GM18870 (cell line): ENCODE data around the gene LTBP3.
"Not testable (repeated sequence)": the region's sequence is repeated elsewhere in the genome, so short reads cannot be mapped to it uniquely, and the experiment has no call there.

Experiments
- ATAC-seq: cut with Tn5 transposase; IDR thresholded peaks from one replicate; pipeline ENCODE4 v1.9.1; 2021; ENCODE audit warnings: moderate library complexity; ENCODE audit not compliant: unreplicated experiment

LTBP3 gene

GRCh38 chr11:65538232-65538914 lies 19.8 kb downstream of the LTBP3 start:
- no peak for ATAC-seq

GRCh38 chr11:65537620-65538231 lies 20.4 kb downstream of the LTBP3 start:
- ATAC-seq, result no peak

- no peak for ATAC-seq
These were observed 20.9 kb downstream of the LTBP3 start for GRCh38 chr11:65537296-65537597.

GRCh38 chr11:65536412-65537295 lies 21.5 kb downstream of the LTBP3 start:
- no peak for ATAC-seq

- ATAC-seq, result no peak
These were observed 23.1 kb downstream of the LTBP3 start for GRCh38 chr11:65535102-65535501.

GRCh38 chr11:65532388-65533064 lies 25.6 kb downstream of the LTBP3 start:
- ATAC-seq, result no peak

GRCh38 chr11:65530157-65530496 lies 28.0 kb downstream of the LTBP3 start:
- no peak for ATAC-seq

- ATAC-seq, result no peak
These were observed 28.5 kb downstream of the LTBP3 start for GRCh38 chr11:65529475-65530156.

- no peak for ATAC-seq
These were observed 29.3 kb downstream of the LTBP3 start for GRCh38 chr11:65528819-65529350.

GRCh38 chr11:65526744-65527143 lies 31.4 kb downstream of the LTBP3 start:
- no peak for ATAC-seq

GRCh38 chr11:65525546-65526480 lies 32.3 kb downstream of the LTBP3 start:
- no peak for ATAC-seq

- ATAC-seq, result no peak
These were observed 33.2 kb downstream of the LTBP3 start, which contains the start of gene SCYL1 for GRCh38 chr11:65524741-65525545. Gene SCYL1, plus strand, starts transcription at chr11:65525083. Its CDS starts 71 bp downstream, at chr11:65525154.

- ATAC-seq, result no peak
These were observed 34.0 kb downstream of the LTBP3 start for GRCh38 chr11:65524014-65524740.

- ATAC-seq, result not testable (repeated sequence)
These were observed 34.6 kb downstream of the LTBP3 start for GRCh38 chr11:65523631-65523968.

GRCh38 chr11:65522718-65523630 lies 35.2 kb downstream of the LTBP3 start:
- not testable (repeated sequence) for ATAC-seq

GRCh38 chr11:65521777-65522521 lies 36.2 kb downstream of the LTBP3 start:
- ATAC-seq, result not testable (repeated sequence)
